SK-N-SH (cell line): Measurements from ENCODE around the gene LDLRAP1. TPM values are rescaled to one million over a fixed set of nuclear protein-coding genes. Genes with fewer than 3 reads are reported as not detected.

Experiments used
- CTCF ChIA-PET: fragments of 300-600, 350-600 bp; formaldehyde crosslinking; extraction: SDS; loops from one replicate; lab custom pipeline; 2021; lab: Yijun Ruan, JAX
- POLR2A ChIA-PET: fragments of 350-600 bp; sonication (Branson Sonifier 250); formaldehyde crosslinking; extraction: SDS; loops from one replicate; lab custom pipeline; 2020; ENCODE audit warnings: antibody characterized with exemption, inconsistent platforms; lab: Yijun Ruan, JAX
- DNase-seq: peaks from one replicate; pipeline ENCODE4 v3.0.0; 2012
- H2AFZ ChIP-seq: fragments of 200-600 bp; sonication (generic); 2 replicates; pipeline ENCODE4 v1.8.1; 2016; ENCODE audit warnings: antibody characterized with exemption, mild to moderate bottlenecking, low read depth
- H3F3A ChIP-seq: fragments of 200-600 bp; sonication (generic); replicated peaks from 2 replicates; pipeline ENCODE3; 2016; ENCODE audit warnings: antibody characterized with exemption, mild to moderate bottlenecking; ENCODE audit not compliant: insufficient read depth
- H3K27ac ChIP-seq, 2 experiments: fragments of 200-500 bp in 1 of 2; fragments of 200-600 bp in 1 of 2; sonication (Bioruptor generic) in 1 of 2; sonication (generic), shearing (Covaris generic) in 1 of 2; 2 replicates each; pipeline versions ENCODE4 v1.5.1 to v1.6.1; 2014 to 2016; ENCODE audit warnings: low read depth in 2 of 2, inconsistent platforms in 1 of 2, low read length in 1 of 2, mild to moderate bottlenecking in 1 of 2, mixed read lengths in 1 of 2
- H3K27me3 ChIP-seq: fragments of 200-600 bp; sonication (generic), shearing (Covaris generic); 2 replicates; pipeline ENCODE4 v1.6.1; 2016; ENCODE audit warnings: mixed run types; ENCODE audit not compliant: insufficient read depth
- H3K36me3 ChIP-seq, 2 experiments: fragments of 200-500 bp in 1 of 2; fragments of 200-600 bp in 1 of 2; sonication (Bioruptor generic) in 1 of 2; sonication (generic) in 1 of 2; replicated peaks in 1 of 2; 2 replicates each; pipeline versions ENCODE3 to v1.5.1; 2014 to 2016; ENCODE audit warnings: low read length in 1 of 2, mild to moderate bottlenecking in 1 of 2; ENCODE audit not compliant: insufficient read depth in 2 of 2, control insufficient read depth in 1 of 2
- H3K4me1 ChIP-seq, 2 experiments: fragments of 200-500 bp in 1 of 2; fragments of 200-600 bp in 1 of 2; sonication (Bioruptor generic) in 1 of 2; sonication (generic), shearing (Covaris generic) in 1 of 2; 2 replicates each; pipeline versions ENCODE4 v1.5.1 to v1.6.1; 2014 to 2016; ENCODE audit warnings: low read depth in 1 of 2, low read length in 1 of 2, mixed run types in 1 of 2; ENCODE audit not compliant: insufficient read depth in 2 of 2, control insufficient read depth in 1 of 2
- H3K4me2 ChIP-seq: fragments of 200-600 bp; sonication (generic), shearing (Covaris generic); 2 replicates; pipeline ENCODE4 v1.6.1; 2017; ENCODE audit warnings: mixed run types
- H3K4me3 ChIP-seq, 2 experiments: fragments of 200-500 bp in 1 of 2; fragments of 200-600 bp in 1 of 2; sonication (Bioruptor generic) in 1 of 2; sonication (generic), shearing (Covaris generic) in 1 of 2; 2 replicates each; pipeline versions ENCODE4 v1.5.1 to v1.8.1; 2014 to 2016; ENCODE audit warnings: low read depth in 2 of 2, inconsistent platforms in 1 of 2, low read length in 1 of 2, mild to moderate bottlenecking in 1 of 2, mixed read lengths in 1 of 2, moderate library complexity in 1 of 2
- H3K79me2 ChIP-seq: fragments of 200-600 bp; sonication (generic); 2 replicates; pipeline ENCODE4 v1.8.1; 2017; ENCODE audit warnings: mild to moderate bottlenecking; ENCODE audit not compliant: insufficient read depth
- H3K9ac ChIP-seq: fragments of 200-600 bp; sonication (generic); 2 replicates; pipeline ENCODE4 v1.6.1; 2017; ENCODE audit warnings: mixed run types
- H3K9me2 ChIP-seq: fragments of 200-600 bp; sonication (generic); 2 replicates; pipeline ENCODE4 v1.6.1; 2017; ENCODE audit warnings: mixed run types
- H3K9me3 ChIP-seq: fragments of 200-600 bp; sonication (generic); 2 replicates; pipeline ENCODE4 v1.6.1; 2017; ENCODE audit warnings: mixed run types, mild to moderate bottlenecking, moderate library complexity
- H4K20me1 ChIP-seq: fragments of 200-600 bp; sonication (generic); 2 replicates; pipeline ENCODE4 v1.6.1; 2017; ENCODE audit warnings: mild to moderate bottlenecking, mixed run types; ENCODE audit not compliant: insufficient read depth
- CHD2 ChIP-seq: fragments of 150-350 bp; IDR thresholded peaks from 2 replicates; pipeline ENCODE4 v1.6.1; 2018; ENCODE audit warnings: low read length; ENCODE audit not compliant: partially characterized antibody
- ELF1 ChIP-seq: IDR thresholded peaks from 2 replicates; pipeline ENCODE4 v1.4.0; 2012
- FOSL2 ChIP-seq: IDR thresholded peaks from 2 replicates; pipeline ENCODE4 v1.4.0; 2012; ENCODE audit warnings: low read depth, mild to moderate bottlenecking, moderate library complexity, borderline replicate concordance
- FOXJ3 ChIP-seq: sonication (generic); formaldehyde crosslinking; IDR thresholded peaks from 2 replicates; pipeline ENCODE4 v1.5.1; 2020; ENCODE audit warnings: mild to moderate bottlenecking, missing genetic modification reagents
- FOXM1 ChIP-seq: IDR thresholded peaks from 2 replicates; pipeline ENCODE4 v1.4.0; 2012; ENCODE audit warnings: low read depth, mild to moderate bottlenecking
- GABPA ChIP-seq: IDR thresholded peaks from 2 replicates; pipeline ENCODE4 v1.4.0; 2012; ENCODE audit warnings: low read depth, mild to moderate bottlenecking
- GATA2 ChIP-seq: sonication (generic); formaldehyde crosslinking; IDR thresholded peaks from 2 replicates; pipeline ENCODE4 v1.5.0; 2020; ENCODE audit warnings: mild to moderate bottlenecking, missing genetic modification reagents
- IRF3 ChIP-seq: fragments of 150-350 bp; IDR thresholded peaks from 2 replicates; pipeline ENCODE4 v1.6.1; 2016; ENCODE audit warnings: mild to moderate bottlenecking, low read depth, low read length
- JUND ChIP-seq: IDR thresholded peaks from 2 replicates; pipeline ENCODE4 v1.4.0; 2012
- MAX ChIP-seq: IDR thresholded peaks from 2 replicates; pipeline ENCODE4 v1.4.0; 2012; ENCODE audit warnings: low read depth
- MEF2A ChIP-seq: IDR thresholded peaks from 2 replicates; pipeline ENCODE4 v1.4.0; 2012; ENCODE audit warnings: low read depth, borderline replicate concordance
- NFIC ChIP-seq: IDR thresholded peaks from 2 replicates; pipeline ENCODE4 v1.4.0; 2012; ENCODE audit warnings: borderline replicate concordance
- PBX3 ChIP-seq: IDR thresholded peaks from 2 replicates; pipeline ENCODE4; 2012
- POLR2AphosphoS5 ChIP-seq: IDR thresholded peaks from 2 replicates; pipeline ENCODE4 v1.6.1; 2012; ENCODE audit warnings: low read depth, low read length
- RAD21 ChIP-seq: IDR thresholded peaks from 2 replicates; pipeline ENCODE4 v1.6.1; 2012; ENCODE audit warnings: mild to moderate bottlenecking, low read length
- RFX5 ChIP-seq: IDR thresholded peaks from 2 replicates; pipeline ENCODE4 v1.6.1; 2012; ENCODE audit warnings: mild to moderate bottlenecking, improper control_type of control experiment, low read length
- SIN3A ChIP-seq: IDR thresholded peaks from 2 replicates; pipeline ENCODE4 v1.6.1; 2012; ENCODE audit warnings: low read depth, mild to moderate bottlenecking, low read length, moderate library complexity, borderline replicate concordance
- SMC3 ChIP-seq: IDR thresholded peaks from 2 replicates; pipeline ENCODE4 v1.6.1; 2012; ENCODE audit warnings: low read depth, low read length, improper control_type of control experiment
- USF1 ChIP-seq: IDR thresholded peaks from 2 replicates; pipeline ENCODE4 v1.4.0; 2012; ENCODE audit warnings: low read depth, borderline replicate concordance
- ZBTB33 ChIP-seq: IDR thresholded peaks from 2 replicates; pipeline ENCODE4 v1.4.0; 2012; ENCODE audit warnings: low read depth, borderline replicate concordance
- WGBS: methylation state at CpG from one replicate; pipeline ENCODE4 v1.1.6; 2017; ENCODE audit warnings: low lambda C conversion rate; 5-methylcytosine and 5-hydroxymethylcytosine counted together
- polyA plus RNA-seq, 3 experiments: library from polyadenylated mRNA; depleted of rRNA; stranded (reverse); fragments of >200 nt; gene quantifications; 2 replicates each; pipeline ENCODE4 v1.2.3, GENCODE V29; 2012

LDLRAP1 gene
- polyA plus RNA-seq, 1 of the 3 experiments (the other 2 are of a cell fraction) = 19.1 TPM

GRCh38 chr1:25612421-25612820 is 69.0 kb downstream of the LDLRAP1 start:
- WGBS = 53% methylated on average over 3 of the region's 3 CpGs
- Histone ChIP-seq H3K36me3 (no peaks in the 10 kb centered on the region), H3K79me2 (no peaks in the 10 kb centered on the region), H3K4me1 (peaks cover 0 to 21% of the 10 kb centered on the region in 2 experiments; a peak in 1 of 4 replicates), H3K4me2 (no peak overlapping the region), H2AFZ (no peak overlapping the region), H3K9me3 (no peaks in the 10 kb centered on the region), H4K20me1 (no peaks in the 10 kb centered on the region), H3K27me3 (peaks cover 29% of the 10 kb centered on the region), H3K27ac (no peak overlapping the region), H3K9me2 (no peaks in the 10 kb centered on the region), H3K4me3 (no peak overlapping the region), H3F3A (peaks cover 5% of the 10 kb centered on the region), H3K9ac (no peak overlapping the region)
- DNase-seq = no peak
- ChIA-PET CTCF (interaction anchor here (0.9 to 8.1 kb wide), 5 partner anchors 14 to 196 kb away, joined by 3 to 76 read pairs (median 3); no protein-coding TSS in a partner anchor), POLR2A (interaction anchor here (1.6 kb wide), 1 partner anchor 197 kb away, joined by 4 read pairs; no protein-coding TSS in a partner anchor)
- TF ChIP-seq FOSL2 = no peak
- TF ChIP-seq ZBTB33 = no peak
- TF ChIP-seq POLR2AphosphoS5 = no peak
- no peak for TF ChIP-seq RFX5
- no peak for TF ChIP-seq GATA2 (CRISPR knock-in tag)
- no peak for TF ChIP-seq ELF1
- TF ChIP-seq MEF2A = no peak
- TF ChIP-seq FOXJ3 (CRISPR knock-in tag) = no peak
- TF ChIP-seq PBX3 = no peak
- TF ChIP-seq JUND = no peak
- no peak for TF ChIP-seq GABPA
- TF ChIP-seq IRF3 = no peak
- no peak for TF ChIP-seq MAX
- TF ChIP-seq SIN3A = no peak
- TF ChIP-seq CHD2 = no peak
- TF ChIP-seq USF1 = no peak
- no peak for TF ChIP-seq NFIC
- no peak for TF ChIP-seq RAD21
- TF ChIP-seq SMC3 = no peak
- TF ChIP-seq FOXM1 = no peak
